Liver (tissue), 9 donors: ENCODE results near the gene CHERP. TPM values are rescaled to one million over a fixed set of nuclear protein-coding genes. Genes with fewer than 3 reads are reported as not detected.
A peak's percentile ranks its signal among the peaks of the same experiment; 100 is the strongest.
"Not testable (repeated sequence)": the region's sequence is repeated elsewhere in the genome, so short reads cannot be mapped to it uniquely, and the experiment has no call there.

Experiments
- DNase-seq: peaks from one replicate; pipeline ENCODE4 v3.0.0-alpha.2; 2017; ENCODE audit warnings: low spot score
- H3K27ac ChIP-seq, 2 donors: one replicate each; pipeline ENCODE4 v1.7.0; 2013; ENCODE audit warnings: inconsistent platforms in 2 of 2, low read length in 2 of 2, control low read depth in 1 of 2, low read depth in 1 of 2, mild to moderate bottlenecking in 1 of 2
- H3K27me3 ChIP-seq, 4 donors: one replicate each; pipeline versions ENCODE4 v1.6.1 to v1.7.0; 2013; ENCODE audit warnings: low read length in 3 of 4, inconsistent platforms in 1 of 4, mild to moderate bottlenecking in 1 of 4, moderate library complexity in 1 of 4; ENCODE audit not compliant: control insufficient read depth in 4 of 4, insufficient read depth in 4 of 4
- H3K36me3 ChIP-seq, 4 donors: one replicate each; pipeline versions ENCODE4 v1.6.1 to v1.7.0; 2013; ENCODE audit warnings: low read length in 3 of 4, mild to moderate bottlenecking in 3 of 4, low read depth in 1 of 4, moderate library complexity in 1 of 4; ENCODE audit not compliant: control insufficient read depth in 4 of 4, insufficient read depth in 3 of 4
- H3K4me1 ChIP-seq, 4 donors: one replicate each; pipeline versions ENCODE4 v1.6.1 to v1.7.0; 2013; ENCODE audit warnings: low read length in 3 of 4, mild to moderate bottlenecking in 3 of 4, moderate library complexity in 1 of 4; ENCODE audit not compliant: control insufficient read depth in 4 of 4, insufficient read depth in 4 of 4
- H3K4me3 ChIP-seq, 3 donors: one replicate each; pipeline versions ENCODE4 v1.6.1 to v1.7.0; 2013; ENCODE audit warnings: low read length in 3 of 3, control low read depth in 1 of 3, low read depth in 1 of 3, mild to moderate bottlenecking in 1 of 3
- H3K9ac ChIP-seq, 2 donors: one replicate each; pipeline ENCODE4 v1.7.0; 2013; ENCODE audit warnings: low read length in 2 of 2, mild to moderate bottlenecking in 2 of 2, moderate library complexity in 2 of 2, control low read depth in 1 of 2, low read depth in 1 of 2
- H3K9me3 ChIP-seq, 4 donors: one replicate each; pipeline versions ENCODE4 v1.6.1 to v1.7.0; 2013; ENCODE audit warnings: low read length in 3 of 4; ENCODE audit not compliant: control insufficient read depth in 4 of 4
- ATF3 ChIP-seq: IDR thresholded peaks from 2 replicates; pipeline ENCODE4 v1.6.1; 2016; ENCODE audit warnings: antibody characterized with exemption
- CTCF ChIP-seq: fragments of 150-350 bp; IDR thresholded peaks from 2 replicates; pipeline ENCODE4 v1.5.1; 2017; ENCODE audit warnings: improper control_type of control experiment, low read depth, low read length; ENCODE audit not compliant: missing input control
- EGR1 ChIP-seq, 2 donors: IDR thresholded peaks; 2 replicates each; pipeline ENCODE4 v1.6.1; 2016 to 2018; ENCODE audit warnings: antibody characterized with exemption in 2 of 2, low read depth in 2 of 2
- FOXA1 ChIP-seq: IDR thresholded peaks from 2 replicates; pipeline ENCODE4 v1.6.1; 2016; ENCODE audit warnings: antibody characterized with exemption
- FOXA2 ChIP-seq: IDR thresholded peaks from 2 replicates; pipeline ENCODE4 v1.6.1; 2016; ENCODE audit warnings: antibody characterized with exemption
- GABPA ChIP-seq, 2 donors: IDR thresholded peaks in 1 of 2; conservative IDR thresholded peaks in 1 of 2; 2 replicates each; pipeline ENCODE4 v1.6.1; 2016; ENCODE audit warnings: antibody characterized with exemption in 2 of 2, mild to moderate bottlenecking in 1 of 2, moderate library complexity in 1 of 2
- HNF4G ChIP-seq: IDR thresholded peaks from 2 replicates; pipeline ENCODE4 v1.6.1; 2016; ENCODE audit warnings: antibody characterized with exemption
- MAX ChIP-seq: IDR thresholded peaks from 2 replicates; pipeline ENCODE4 v1.6.1; 2016; ENCODE audit warnings: antibody characterized with exemption
- NR2F2 ChIP-seq: IDR thresholded peaks from 2 replicates; pipeline ENCODE4 v1.6.1; 2016; ENCODE audit warnings: antibody characterized with exemption
- RAD21 ChIP-seq, 2 donors: IDR thresholded peaks; 2 replicates each; pipeline ENCODE4 v1.6.1; 2016; ENCODE audit warnings: antibody characterized with exemption in 2 of 2, mild to moderate bottlenecking in 2 of 2
- REST ChIP-seq: IDR thresholded peaks from 2 replicates; pipeline ENCODE4 v1.6.1; 2016; ENCODE audit warnings: antibody characterized with exemption, mild to moderate bottlenecking
- RXRA ChIP-seq, 2 donors: IDR thresholded peaks; 2 replicates each; pipeline ENCODE4 v1.6.1; 2017 to 2018; ENCODE audit warnings: antibody characterized with exemption in 2 of 2, mild to moderate bottlenecking in 1 of 2
- SP1 ChIP-seq: IDR thresholded peaks from 2 replicates; pipeline ENCODE4 v1.6.1; 2018; ENCODE audit warnings: antibody characterized with exemption, mild to moderate bottlenecking
- YY1 ChIP-seq: IDR thresholded peaks from 2 replicates; pipeline ENCODE4 v1.6.1; 2016; ENCODE audit warnings: antibody characterized with exemption, mild to moderate bottlenecking
- ZBTB33 ChIP-seq: IDR thresholded peaks from 2 replicates; pipeline ENCODE4 v1.6.1; 2016; ENCODE audit warnings: antibody characterized with exemption
- WGBS: extraction: QIAGEN DNeasy Blood & Tissue Kit; methylation state at CpG from one replicate; pipeline ENCODE4 v1.1.7; 2013; 5-methylcytosine and 5-hydroxymethylcytosine counted together
- polyA plus RNA-seq, 2 donors: library from polyadenylated mRNA; stranded (reverse) in 1 of 2; unstranded in 1 of 2; fragments of 200-250 nt in 1 of 2; fragments of >200 nt in 1 of 2; fragmentation: Nextera tagmentation in 1 of 2; extraction: Ambion mirVana in 1 of 2; gene quantifications; one replicate each; pipeline versions ENCODE4 v1.2.1 to v1.2.3, GENCODE V29; 2013 to 2015
- total RNA-seq, 2 donors: library from RNA; depleted of rRNA; stranded (reverse); fragments of >200 nt; gene quantifications; one replicate each; pipeline ENCODE4 v1.2.3, GENCODE V29; 2014
- donor health status: healthy.
- donor health status: healthy.
- donor health status: healthy.
- donor health status: healthy.
- donor health status: healthy.

Gene CHERP
- total and polyA plus RNA-seq, 4 donors, result 8.5 to 14.0 (median 9.0) TPM

- peaks cover 3 to 13% (median 9%) of the 10 kb centered on the region in 4 donors for H3K36me3 ChIP-seq
- WGBS, result 90% methylated on average over 6 of the region's 6 CpGs
Measured at GRCh38 chr19:16506961-16507360, 35.3 kb downstream of the CHERP start.

GRCh38 chr19:16506161-16506560 lies 36.1 kb downstream of the CHERP start:
- H3K27me3 ChIP-seq, H3K4me3 ChIP-seq, H3K27ac ChIP-seq, DNase-seq, H3K9ac ChIP-seq, H3K4me1 ChIP-seq, H3K9me3 ChIP-seq: not testable (repeated sequence)
- H3K36me3 ChIP-seq, result peaks cover 3 to 14% (median 10%) of the 10 kb centered on the region in 4 donors
- WGBS, result 95% methylated on average over 11 of the region's 11 CpGs

More at GRCh38 chr19:16506961-16507360, 35.3 kb downstream of the CHERP start:
- H3K27ac ChIP-seq, result no peak overlapping the region
- no peaks in the 10 kb centered on the region for H3K27me3 ChIP-seq
- no peak for DNase-seq
- H3K9me3 ChIP-seq, result no peaks in the 10 kb centered on the region
- peaks cover 0 to 2% (median 0%) of the 10 kb centered on the region in 4 donors for H3K4me1 ChIP-seq
- H3K9ac ChIP-seq, result no peak overlapping the region
- no peak for TF ChIP-seq GABPA (IDR thresholded peaks at IDR 0.05 in 1 of 2, conservative IDR thresholded peaks at IDR 0.05 in 1 of 2)
- TF ChIP-seq RXRA (IDR thresholded peaks at IDR 0.05), result peak in 1 of 2 donors; percentile 20
- no peak overlapping the region for H3K4me3 ChIP-seq

- no peak for TF ChIP-seq HNF4G
- no peak for TF ChIP-seq EGR1 (IDR thresholded peaks at IDR 0.05; ENCODE audit: low read depth in 2 of 2)
- no peak for TF ChIP-seq NR2F2
- TF ChIP-seq SP1, result no peak
- no peak for TF ChIP-seq REST
- TF ChIP-seq FOXA2, result no peak
- TF ChIP-seq CTCF, result no peak
- no peak for TF ChIP-seq YY1
- no peak for TF ChIP-seq FOXA1
- no peak for TF ChIP-seq RAD21 (IDR thresholded peaks at IDR 0.05)
- no peak for TF ChIP-seq RXRA (IDR thresholded peaks at IDR 0.05)
- TF ChIP-seq ZBTB33, result no peak
- no peak for TF ChIP-seq ATF3
- TF ChIP-seq MAX, result no peak
- TF ChIP-seq GABPA (IDR thresholded peaks at IDR 0.05 in 1 of 2, conservative IDR thresholded peaks at IDR 0.05 in 1 of 2), result no peak
- Histone ChIP-seq H3K27me3 (no peaks in the 10 kb centered on the region), H3K9me3 (no peaks in the 10 kb centered on the region), H3K27ac (no peak overlapping the region), H3K9ac (no peak overlapping the region), H3K4me1 (peaks cover 0 to 2% (median 0%) of the 10 kb centered on the region in 4 donors), H3K4me3 (no peak overlapping the region), H3K36me3 (peaks cover 3 to 14% (median 7%) of the 10 kb centered on the region in 4 donors)
- no peak for DNase-seq
- 91% methylated on average over 3 of the region's 3 CpGs for whole genome bisulfite sequencing
Measured at GRCh38 chr19:16504271-16504670, 38.0 kb downstream of the CHERP start.
